ENCODE measurements around the gene LRP1.
"Not testable (repeated sequence)": the region's sequence is repeated elsewhere in the genome, so short reads cannot be mapped to it uniquely, and the experiment has no call there.

The LRP1 gene

DNA sequence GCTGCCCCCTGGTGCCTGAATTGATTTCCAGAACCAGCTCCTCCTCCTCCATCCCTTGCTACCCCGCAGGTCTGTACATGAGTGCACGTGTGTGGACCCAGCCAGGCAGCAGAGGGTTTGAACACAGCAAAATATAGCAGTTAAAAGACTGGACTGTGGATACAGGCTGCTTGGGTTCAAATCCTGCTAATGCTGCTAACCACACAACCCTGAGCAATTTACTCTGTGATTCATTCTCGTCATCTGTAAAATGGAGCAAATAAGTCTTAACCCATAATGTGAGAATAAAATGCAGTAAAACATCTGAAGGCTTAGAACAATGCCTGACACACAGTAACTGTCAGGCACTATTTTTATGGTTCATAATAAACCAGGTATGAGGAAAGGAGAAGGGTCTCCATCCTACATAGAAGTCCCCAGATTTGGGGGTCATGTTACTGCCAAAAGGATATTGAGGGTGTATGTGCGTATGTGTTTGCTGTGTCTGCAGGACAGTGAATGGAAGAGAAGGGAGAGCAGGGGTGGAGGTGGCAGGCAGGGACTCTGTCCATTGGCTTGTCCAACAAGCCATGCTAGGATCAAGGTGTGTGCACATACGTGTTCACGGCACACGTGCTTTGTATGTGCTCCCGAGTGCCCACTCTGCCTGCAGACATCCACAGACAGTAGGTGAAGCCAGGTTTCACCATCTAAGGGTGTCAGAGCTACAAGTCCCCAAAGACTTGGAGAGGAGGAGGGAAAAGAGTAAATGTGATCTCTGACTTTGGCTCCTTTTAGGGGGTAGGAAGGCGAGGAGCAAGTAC lies 15.6 kb upstream of the LRP1 start:
- no peak for DNase-seq

DNA sequence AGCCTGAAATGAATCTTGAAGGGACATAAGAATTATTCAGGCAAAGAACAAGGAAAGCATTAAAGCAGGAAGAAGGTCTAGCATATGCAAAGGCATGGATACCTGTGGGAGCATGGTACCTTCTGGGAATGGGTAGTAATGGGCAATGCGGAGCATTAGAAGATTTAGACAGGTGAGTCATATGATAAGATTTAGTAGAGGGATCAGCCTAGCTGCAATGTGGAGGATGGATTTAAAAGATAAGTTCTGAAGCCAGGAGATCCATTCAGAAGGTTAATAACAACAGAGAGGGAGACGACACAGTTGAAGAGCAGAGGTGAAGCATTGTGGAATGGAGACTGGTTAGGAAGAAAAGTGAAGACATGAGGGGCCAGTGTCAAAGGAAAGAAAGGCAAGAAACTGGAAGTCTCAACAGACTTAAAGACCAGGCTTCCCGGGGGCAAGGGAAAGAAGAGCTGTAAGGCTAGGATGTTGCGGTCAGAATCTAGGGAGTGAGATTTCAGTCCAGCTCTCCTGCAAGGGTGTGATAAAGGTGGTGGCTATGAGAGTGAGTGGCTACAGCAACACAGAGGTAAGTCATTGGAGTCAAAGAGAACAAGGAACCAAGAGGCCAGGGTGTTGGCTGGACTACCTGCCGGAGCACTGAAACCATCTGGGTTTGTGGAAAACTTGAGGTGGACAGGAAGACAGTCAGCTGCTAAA lies 11.6 kb upstream of the LRP1 start:
- no peak for DNase-seq

DNA sequence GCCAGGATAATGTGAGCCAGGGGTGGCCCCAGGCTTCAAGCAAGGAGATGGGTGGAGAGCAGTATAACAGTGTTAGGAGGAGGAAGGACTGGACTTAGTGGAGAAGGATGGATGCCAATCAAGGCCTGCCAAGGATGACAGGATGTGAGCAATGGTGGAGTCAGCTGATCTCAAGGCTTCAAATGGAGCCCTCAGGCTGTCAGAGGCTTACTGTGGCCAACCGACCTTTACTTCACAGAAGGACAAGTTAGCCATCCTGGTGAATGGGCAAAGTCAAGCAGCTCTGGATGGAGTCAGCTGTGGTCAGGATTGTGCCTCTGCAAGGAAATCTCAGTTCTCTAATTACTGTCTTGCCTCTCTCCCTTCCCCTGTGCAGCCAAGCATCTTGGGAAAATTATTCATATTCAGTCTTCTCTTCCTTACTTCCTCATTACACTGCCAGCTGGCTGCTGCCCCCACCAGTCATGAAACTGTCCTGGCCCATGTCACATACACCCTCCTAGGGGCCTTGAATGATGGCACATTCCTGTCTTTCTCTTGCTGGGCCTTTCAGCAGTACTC lies 9.5 kb upstream of the LRP1 start:
- DNase-seq = no peak

DNA sequence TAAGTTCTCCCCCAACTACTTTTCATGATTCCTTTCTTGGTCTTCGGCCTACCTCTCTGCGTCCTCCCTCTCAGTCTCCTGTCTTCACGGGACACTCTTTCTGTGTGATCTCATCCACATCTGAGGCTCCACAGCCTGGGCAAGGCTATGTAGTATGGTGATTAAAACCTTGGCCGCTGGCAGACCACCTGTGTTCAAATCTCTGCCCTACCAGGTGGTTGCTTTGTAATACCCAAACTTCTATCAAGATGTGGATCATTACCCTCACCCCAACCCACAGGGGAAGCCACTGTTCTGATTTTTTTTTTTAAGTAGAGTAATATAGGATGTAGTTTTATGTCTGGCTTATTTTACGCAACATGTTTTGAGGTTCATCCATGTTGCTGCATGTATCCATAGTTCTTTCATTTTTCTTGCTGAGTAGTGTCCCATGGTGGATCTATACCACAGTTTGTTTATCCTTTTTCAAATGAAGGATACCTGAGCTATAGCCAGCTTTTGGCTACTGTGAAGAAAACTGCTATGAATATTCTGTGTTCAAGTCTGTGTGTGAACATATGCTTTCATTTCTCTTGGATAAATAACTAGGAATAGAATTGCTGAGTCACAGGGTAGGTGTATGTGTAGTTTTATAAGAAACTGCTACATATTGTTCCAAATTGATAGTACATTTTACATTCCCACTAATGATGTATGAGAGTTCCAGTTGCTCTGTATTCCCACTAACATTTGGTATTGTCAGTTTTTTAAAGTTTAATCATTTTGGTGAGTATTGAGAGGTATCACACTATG lies 8.8 kb upstream of the LRP1 start:
- DNase-seq = no peak

DNA sequence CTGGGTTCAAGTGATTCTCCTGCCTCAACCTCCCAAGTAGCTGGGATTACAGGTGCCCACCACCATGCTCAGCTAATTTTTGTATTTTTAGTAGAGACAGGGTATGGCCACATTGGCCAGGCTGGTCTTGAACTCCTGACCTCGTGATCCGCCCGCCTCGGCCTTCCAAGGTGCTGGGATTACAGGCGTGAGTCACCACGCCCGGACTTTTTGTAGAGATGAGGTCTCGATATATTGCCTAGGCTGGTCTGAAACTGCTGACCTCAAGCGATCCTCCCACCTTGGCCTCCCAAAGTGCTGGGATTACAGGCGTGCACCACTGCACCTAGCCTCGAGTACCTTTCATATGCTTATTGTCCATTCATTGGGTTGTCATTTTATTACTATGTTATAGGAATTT lies 7.6 kb upstream of the LRP1 start:
- not testable (repeated sequence) for DNase-seq

DNA sequence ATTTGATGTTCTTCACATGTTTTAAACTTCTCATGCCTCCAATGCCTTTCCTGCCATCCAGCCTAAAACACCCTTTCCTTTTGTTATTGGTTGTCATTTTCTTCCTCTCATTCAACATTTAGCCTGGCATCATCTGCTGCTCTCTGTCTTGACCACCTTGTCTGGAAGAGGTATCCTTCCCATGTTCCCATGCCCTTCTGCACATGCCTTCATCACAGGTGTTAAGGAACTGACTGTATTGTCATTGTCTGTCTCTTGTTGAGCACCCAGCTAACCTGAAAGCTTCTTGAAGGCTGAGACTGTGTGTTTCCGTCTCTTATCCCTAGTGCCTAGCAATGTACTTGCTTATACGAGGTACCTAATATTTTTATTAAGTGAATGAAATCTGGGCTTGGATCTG lies 4.5 kb upstream of the LRP1 start:
- no peak for DNase-seq

DNA sequence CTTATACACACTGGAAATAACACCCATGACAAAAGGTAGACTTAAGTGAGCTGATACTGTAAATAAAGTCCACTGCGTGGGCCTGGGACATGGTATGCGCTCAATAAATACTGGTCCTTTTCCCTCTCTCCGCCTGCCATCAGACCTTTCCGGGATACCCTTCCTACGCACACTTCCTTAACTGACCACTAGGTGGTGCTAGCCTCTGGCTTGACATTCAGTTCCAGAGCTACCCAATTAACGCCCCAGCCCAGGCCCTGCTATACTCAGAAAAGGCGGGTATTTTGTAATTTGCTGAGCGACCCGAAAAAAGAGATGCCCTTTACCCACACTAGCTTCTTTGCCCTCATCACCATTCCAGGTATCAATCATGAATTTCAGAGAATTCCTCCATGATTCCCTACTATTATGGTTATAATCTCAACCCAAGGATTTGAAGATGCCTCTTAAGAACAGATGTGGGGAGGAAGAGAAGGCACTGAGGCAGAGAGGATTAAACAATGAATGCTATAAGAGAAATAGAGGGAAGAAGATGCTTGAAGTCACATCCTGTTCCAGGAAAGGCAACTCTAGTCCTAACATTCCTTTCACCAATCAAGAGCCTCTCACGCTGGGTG lies 3.9 kb upstream of the LRP1 start:
- peak; percentile 74 for DNase-seq

DNA sequence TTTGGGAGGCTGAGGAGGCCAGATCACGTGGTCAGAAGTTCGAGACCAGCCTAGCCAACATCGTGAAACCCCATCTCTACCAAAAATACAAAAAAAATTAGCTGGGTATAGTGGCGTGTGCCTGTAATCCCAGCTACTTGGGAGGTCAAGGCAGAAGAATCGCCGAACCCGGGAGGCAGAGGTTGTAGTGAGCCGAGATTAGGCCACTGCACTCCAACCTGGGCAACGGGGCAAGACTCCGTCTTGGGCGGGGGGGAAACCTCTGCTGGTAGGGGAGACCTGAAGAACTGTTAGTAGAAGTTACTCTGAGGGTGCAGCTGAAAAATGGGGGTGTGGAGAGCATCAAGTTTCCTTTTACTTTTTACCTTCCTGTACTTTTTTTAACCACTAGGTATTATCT lies 2.2 kb upstream of the LRP1 start:
- no peak for DNase-seq

DNA sequence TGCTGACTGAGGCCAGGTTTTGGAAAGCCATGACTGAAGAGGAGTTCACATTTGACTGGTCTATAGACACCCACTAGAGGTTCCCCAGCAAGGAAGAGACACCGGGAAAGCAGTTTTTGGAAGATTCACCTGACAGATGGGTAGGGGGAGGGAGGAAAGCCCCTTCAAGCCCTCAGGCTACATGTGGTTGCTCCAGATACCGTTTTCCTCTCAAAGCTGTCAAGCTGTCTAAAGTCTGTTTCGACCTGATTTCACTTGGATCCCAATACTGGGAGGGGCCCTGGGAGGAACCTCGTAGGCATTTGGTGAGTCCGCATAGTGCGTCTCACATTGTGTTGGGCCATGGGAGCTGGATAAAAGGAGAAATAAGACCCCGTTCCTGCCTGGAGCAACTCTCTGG lies 1.7 kb upstream of the LRP1 start:
- no peak for DNase-seq

DNA sequence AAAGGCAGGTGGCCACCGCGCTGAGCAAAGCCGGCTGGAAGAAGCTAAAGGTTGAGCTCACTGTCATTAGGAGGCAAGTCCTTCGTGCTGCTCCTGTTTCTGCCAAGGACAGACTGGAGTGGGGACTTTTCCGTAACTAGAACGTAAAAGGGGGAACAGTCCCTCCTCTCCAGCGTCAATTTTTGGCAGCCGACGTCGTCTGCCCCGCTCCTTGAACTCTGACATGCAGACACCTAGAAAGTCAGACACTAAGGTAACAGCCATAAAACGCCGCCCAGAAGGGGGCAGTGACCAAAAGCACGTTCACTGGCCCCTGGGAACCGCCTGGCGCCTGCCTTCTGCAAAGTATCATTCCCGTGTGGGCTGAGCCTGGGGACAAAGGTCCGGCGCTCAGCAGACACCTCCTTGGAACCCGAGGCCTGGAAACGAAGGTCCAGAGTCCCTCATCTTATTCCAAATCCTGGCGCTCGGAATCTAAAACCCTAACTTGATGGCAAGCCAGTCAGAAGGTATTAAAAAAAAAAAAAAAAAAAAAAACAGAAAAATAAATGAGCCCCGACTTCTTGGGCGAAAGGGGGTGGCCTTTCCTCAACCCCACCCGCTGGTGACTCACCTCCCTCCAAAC lies 1.1 kb upstream of the LRP1 start:
- no peak for DNase-seq

DNA sequence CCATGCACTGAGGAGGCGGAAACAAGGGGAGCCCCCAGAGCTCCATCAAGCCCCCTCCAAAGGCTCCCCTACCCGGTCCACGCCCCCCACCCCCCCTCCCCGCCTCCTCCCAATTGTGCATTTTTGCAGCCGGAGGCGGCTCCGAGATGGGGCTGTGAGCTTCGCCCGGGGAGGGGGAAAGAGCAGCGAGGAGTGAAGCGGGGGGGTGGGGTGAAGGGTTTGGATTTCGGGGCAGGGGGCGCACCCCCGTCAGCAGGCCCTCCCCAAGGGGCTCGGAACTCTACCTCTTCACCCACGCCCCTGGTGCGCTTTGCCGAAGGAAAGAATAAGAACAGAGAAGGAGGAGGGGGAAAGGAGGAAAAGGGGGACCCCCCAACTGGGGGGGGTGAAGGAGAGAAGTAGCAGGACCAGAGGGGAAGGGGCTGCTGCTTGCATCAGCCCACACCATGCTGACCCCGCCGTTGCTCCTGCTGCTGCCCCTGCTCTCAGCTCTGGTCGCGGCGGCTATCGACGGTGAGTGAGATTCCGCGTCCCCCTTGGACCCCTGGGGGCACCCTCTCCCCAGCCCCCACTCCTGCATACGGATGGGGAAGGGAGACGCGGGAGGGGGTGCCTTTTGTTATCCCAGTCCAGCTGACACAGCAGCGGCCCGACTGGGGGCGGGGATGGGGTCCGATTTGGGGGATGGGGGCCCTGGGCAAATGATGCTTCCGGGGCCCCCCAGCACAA lies 400 bp downstream of the LRP1 start:
- no peak for DNase-seq

DNA sequence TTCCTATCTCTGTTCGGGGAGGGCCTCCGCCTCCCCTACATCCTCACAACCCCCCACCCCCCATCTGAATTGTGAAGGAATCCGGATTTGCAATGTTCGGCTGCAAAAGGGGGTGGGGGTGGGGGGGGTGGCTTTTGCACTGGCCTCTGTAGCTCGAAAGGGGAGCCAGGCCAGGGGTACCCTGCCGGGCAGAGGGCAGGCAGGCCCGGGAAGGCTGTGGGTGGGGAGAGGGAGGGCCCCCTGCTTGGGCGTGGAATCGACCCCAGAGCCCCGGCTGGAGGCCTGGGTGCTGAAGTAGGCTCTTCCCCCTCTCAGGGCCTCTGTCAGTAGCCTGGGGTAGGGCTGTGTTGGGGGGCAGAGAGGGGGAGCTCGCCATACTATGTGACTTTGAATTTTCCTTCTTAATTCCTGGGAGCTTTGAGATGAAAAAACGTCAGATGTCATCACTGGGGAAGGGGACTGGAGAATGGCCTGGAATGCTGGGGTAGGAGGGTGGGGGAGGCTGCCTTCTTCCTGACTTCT lies 1.1 kb downstream of the LRP1 start:
- DNase-seq = no peak

DNA sequence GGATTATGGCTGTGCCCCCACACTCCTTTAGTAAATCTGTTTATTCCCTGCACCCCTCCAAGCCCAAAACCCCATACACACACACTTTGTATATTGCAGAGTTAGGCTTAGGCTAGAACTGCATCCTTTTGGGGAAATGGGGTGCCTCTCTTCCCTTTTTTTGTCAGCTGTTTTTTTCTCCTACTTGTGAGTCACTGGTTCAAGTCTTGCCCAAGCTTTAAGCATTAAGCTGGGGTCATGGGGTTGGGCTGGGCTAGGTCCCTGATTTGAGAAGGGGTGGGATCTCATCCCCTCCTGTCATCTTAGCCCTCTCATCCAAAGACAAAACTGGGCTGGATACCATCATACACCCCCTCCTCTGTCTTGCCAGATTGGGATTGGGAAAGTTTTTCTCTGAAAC lies 1.6 kb downstream of the LRP1 start:
- no peak for DNase-seq

DNA sequence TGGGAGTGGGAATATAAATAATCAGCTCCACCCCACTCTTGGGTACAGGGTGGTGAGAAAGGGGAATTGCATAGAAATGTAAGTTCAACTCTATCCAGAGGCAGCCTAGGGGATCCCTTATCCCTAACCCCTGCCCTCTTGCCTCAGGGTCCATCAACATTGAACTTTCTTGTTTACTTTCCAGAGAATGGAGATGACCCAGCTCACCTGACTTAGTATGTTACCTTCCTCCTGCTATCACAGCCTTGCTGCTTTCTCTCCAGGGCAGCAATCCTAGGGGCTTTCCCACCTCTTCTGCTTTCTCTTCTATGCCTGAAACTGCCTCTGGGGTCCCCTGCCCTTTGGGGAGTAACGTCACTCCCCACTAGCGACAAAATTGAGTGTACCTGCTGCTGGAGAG lies 2.7 kb downstream of the LRP1 start:
- DNase-seq = no peak

DNA sequence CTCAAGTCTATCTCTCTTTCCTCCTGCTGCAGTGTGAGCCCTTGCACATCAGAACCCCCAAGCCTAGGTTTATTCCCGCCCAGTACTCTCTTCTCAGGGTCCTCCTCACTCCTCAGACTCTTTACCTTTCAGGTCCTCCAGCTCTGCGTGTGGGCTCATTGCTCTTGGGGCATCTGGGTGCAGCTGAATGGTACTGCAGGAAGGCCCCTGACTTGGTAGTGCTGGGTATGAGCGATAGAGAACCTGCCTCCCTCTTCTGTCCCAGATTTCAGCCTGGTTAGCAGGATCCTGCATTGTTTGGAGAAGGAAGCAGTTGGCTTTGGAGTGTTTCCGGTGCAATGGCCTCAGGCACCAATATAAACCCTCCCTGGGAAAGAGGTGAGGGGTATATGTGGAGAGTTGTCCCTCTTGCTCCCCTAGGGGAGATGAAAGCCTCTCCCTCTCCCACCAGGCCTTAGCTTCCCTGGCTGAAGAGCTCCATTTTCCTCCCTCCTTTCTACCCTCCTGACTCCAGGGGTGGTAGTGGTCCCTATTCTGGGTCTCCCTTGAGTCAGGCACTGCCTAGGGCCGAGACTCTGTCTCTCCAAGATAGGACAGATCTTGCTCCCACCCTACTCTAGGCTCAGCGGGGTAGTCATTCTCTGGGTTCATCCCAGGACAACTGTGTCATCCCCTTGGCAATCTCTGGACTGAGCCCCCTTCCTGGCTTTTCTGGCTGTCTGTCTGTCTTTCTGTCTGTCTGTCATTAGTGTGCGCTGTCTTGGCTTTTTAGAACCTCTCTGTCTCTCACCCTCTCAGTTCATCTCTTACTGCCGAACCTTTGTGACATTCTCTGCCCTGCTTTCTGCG lies 3.8 kb downstream of the LRP1 start:
- no peak for DNase-seq

DNA sequence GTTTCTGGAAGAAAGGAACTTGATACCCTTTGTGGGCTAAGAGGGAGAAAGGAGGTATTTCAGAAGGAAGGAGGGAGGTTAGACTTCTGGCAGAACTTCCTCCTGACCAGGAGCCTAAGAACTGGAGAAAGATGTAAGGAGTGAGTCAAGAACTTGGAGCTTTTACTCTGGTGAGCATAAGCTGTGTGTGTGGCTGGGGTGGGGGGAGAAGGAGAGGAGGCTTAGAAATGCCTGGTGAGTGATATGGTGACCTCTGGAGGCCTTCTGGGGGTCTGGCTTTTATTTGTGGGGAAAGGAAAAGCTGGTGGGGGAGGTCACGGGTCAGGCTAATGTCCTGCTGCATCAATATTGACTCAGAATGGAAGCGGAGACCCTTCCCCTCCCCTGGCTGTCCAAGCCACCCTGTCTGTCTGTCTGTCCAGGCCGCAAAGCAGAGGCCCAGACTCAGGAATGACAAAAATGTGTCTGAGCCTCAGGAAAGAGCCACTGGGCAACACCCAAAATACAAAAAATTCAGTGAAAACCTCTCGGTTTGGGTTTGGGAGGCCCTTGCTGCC lies 4.8 kb downstream of the LRP1 start:
- peak; percentile 85 for DNase-seq

DNA sequence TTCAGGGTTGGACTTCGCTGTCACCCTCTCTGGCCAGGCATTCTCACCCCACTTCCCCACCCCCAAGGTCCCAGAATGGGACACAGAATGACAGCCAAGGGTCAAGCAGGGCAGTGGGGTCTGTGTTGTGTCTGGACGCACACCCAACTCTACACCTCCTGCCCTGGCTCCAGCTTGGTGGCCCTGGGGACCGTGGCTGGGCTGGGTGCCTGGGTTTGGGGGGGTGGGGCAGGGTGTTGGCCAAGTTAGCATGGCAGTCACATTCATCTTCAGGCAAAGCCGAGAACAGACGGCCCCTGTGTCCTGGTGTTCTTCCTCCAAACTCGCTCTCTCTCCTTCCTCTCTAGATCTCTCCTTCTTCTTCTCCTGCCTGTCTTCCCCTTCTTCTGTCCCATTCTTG lies 5.6 kb downstream of the LRP1 start:
- no peak for DNase-seq

DNA sequence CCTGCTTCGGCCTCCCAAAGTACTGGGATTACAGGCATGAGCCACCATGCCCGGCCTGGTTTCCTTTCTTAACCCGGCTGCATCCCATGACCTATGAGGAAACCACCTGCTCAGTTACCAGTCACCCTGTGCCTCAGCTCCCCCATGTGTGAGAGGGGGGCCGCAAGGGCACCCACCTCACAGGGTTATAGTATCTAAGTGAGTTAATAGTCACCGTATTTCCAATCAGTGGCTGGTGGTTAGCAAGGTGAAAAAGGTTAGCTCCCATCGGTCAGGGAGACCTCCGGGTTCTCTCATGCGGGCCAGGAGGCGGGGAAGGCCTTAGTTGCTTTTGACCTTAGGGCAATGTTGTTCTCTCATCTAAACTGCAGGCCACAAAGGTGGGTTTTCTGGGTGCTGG lies 6.7 kb downstream of the LRP1 start:
- DNase-seq = no peak

DNA sequence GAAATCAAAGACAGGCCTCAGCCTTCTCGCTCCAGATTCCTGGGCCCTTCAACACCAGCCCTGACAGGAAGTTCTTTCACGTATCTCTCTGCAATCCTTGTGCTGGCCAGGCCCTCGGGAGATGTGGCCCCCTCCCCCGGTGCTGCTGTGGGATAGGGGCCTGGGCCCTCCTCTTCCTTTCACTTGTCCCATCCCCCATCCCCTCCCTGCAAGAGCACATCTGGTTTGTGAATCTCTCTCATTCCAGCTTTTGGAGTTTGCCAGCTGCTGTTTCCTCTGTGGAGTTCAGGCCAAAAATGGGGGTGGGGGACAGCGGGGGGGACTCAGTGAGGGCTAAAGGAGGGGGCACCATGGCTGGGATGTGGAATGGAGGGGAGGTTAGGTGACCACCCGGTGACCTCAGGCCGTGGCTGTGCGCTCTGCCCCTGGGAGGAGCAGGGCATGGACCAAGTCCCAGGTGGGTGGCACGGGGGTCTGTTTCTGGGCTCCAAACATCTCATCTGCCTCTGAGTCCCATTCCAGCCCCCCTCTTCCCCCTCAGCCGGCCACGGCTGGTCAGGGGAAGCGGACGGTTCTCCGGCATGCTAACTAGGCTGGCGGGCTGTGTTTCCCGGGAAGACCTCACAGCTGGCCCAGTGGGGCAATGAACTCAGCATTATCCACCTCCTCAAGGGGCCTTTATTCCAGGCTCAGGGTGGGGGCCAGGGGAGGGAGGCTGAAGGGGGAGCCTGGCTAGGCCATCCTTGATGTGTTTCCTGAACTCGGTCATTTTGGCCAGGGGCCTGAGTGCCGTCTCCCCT lies 7.4 kb downstream of the LRP1 start:
- DNase-seq = peak; percentile 79
